ENCODE measurements around the gene CLEC18B. TPM values are rescaled to one million over a fixed set of nuclear protein-coding genes. Genes with fewer than 3 reads are reported as not detected.
A peak's percentile ranks its signal among the peaks of the same experiment; 100 is the strongest.
"Not testable (repeated sequence)": the region's sequence is repeated elsewhere in the genome, so short reads cannot be mapped to it uniquely, and the experiment has no call there.

Gene CLEC18B
- total RNA-seq, 1 donor from 2014 or later = 2.1 TPM

GRCh38 chr16:74438492-74438979 is 17.3 kb upstream of the CLEC18B start:
- TF ChIP-seq CTCF (conservative IDR thresholded peaks at IDR 0.05) = no peak
- peaks cover 17% of the 10 kb centered on the region for H3K36me3 Mint-ChIP-seq (ENCODE audit: low read depth)
- no peaks in the 10 kb centered on the region for H3K9me3 Mint-ChIP-seq
- no peaks in the 10 kb centered on the region for H3K4me1 Mint-ChIP-seq
- DNase-seq (ENCODE audit: low read depth, low spot score) = no peak
- no peak overlapping the region for H3K27ac Mint-ChIP-seq (ENCODE audit: unreplicated experiment)
- no peak overlapping the region for H3K4me3 Mint-ChIP-seq
- H3K27me3 Mint-ChIP-seq (ENCODE audit: low read depth) = no peaks in the 10 kb centered on the region

- no peaks in the 10 kb centered on the region for H3K27me3 Mint-ChIP-seq (ENCODE audit: low read depth)
- H3K36me3 Mint-ChIP-seq (ENCODE audit: low read depth) = peaks cover 7% of the 10 kb centered on the region
- TF ChIP-seq CTCF (conservative IDR thresholded peaks at IDR 0.05) = no peak
- no peaks in the 10 kb centered on the region for H3K9me3 Mint-ChIP-seq
- no peak for DNase-seq (ENCODE audit: low read depth, low spot score)
- H3K4me1 Mint-ChIP-seq = no peaks in the 10 kb centered on the region
- H3K4me3 Mint-ChIP-seq = no peak overlapping the region
- peak overlapping the region; percentile 83 for H3K27ac Mint-ChIP-seq (ENCODE audit: unreplicated experiment)
Measured at GRCh38 chr16:74431516-74431915, 10.2 kb upstream of the CLEC18B start.

- H3K27ac Mint-ChIP-seq (ENCODE audit: unreplicated experiment); H3K36me3 Mint-ChIP-seq (ENCODE audit: low read depth); H3K4me1 Mint-ChIP-seq; H3K9me3 Mint-ChIP-seq; H3K4me3 Mint-ChIP-seq; H3K27me3 Mint-ChIP-seq (ENCODE audit: low read depth): not testable (repeated sequence)
- TF ChIP-seq CTCF (conservative IDR thresholded peaks at IDR 0.05) = peak; percentile 79
- peak; percentile 38 for DNase-seq (ENCODE audit: low read depth, low spot score)
Measured at GRCh38 chr16:74430036-74430712, 8.9 kb upstream of the CLEC18B start.

- not testable (repeated sequence) for H3K27ac Mint-ChIP-seq (ENCODE audit: unreplicated experiment); H3K4me3 Mint-ChIP-seq; H3K36me3 Mint-ChIP-seq (ENCODE audit: low read depth); H3K27me3 Mint-ChIP-seq (ENCODE audit: low read depth); DNase-seq (ENCODE audit: low read depth, low spot score); H3K4me1 Mint-ChIP-seq; H3K9me3 Mint-ChIP-seq
Measured at GRCh38 chr16:74428493-74428892, 7.2 kb upstream of the CLEC18B start.

GRCh38 chr16:74425751-74426150 is 4.5 kb upstream of the CLEC18B start:
- H3K9me3 Mint-ChIP-seq; H3K27ac Mint-ChIP-seq (ENCODE audit: unreplicated experiment); H3K4me3 Mint-ChIP-seq; H3K4me1 Mint-ChIP-seq; H3K27me3 Mint-ChIP-seq (ENCODE audit: low read depth); DNase-seq (ENCODE audit: low read depth, low spot score); H3K36me3 Mint-ChIP-seq (ENCODE audit: low read depth): not testable (repeated sequence)

GRCh38 chr16:74423721-74424120 is 2.4 kb upstream of the CLEC18B start:
- H3K9me3 Mint-ChIP-seq; H3K36me3 Mint-ChIP-seq (ENCODE audit: low read depth); H3K27me3 Mint-ChIP-seq (ENCODE audit: low read depth); H3K4me1 Mint-ChIP-seq; DNase-seq (ENCODE audit: low read depth, low spot score); H3K27ac Mint-ChIP-seq (ENCODE audit: unreplicated experiment); H3K4me3 Mint-ChIP-seq: not testable (repeated sequence)

- not testable (repeated sequence) for H3K4me1 Mint-ChIP-seq; H3K27me3 Mint-ChIP-seq (ENCODE audit: low read depth); H3K9me3 Mint-ChIP-seq; H3K27ac Mint-ChIP-seq (ENCODE audit: unreplicated experiment); H3K36me3 Mint-ChIP-seq (ENCODE audit: low read depth); DNase-seq (ENCODE audit: low read depth, low spot score); H3K4me3 Mint-ChIP-seq
Measured at GRCh38 chr16:74422086-74422485, 808 bp upstream of the CLEC18B start.

- H3K27ac Mint-ChIP-seq (ENCODE audit: unreplicated experiment); H3K36me3 Mint-ChIP-seq (ENCODE audit: low read depth); H3K27me3 Mint-ChIP-seq (ENCODE audit: low read depth); H3K4me1 Mint-ChIP-seq; H3K9me3 Mint-ChIP-seq; H3K4me3 Mint-ChIP-seq; DNase-seq (ENCODE audit: low read depth, low spot score): not testable (repeated sequence)
Measured at GRCh38 chr16:74421482-74421785, 156 bp upstream of the CLEC18B start.

- not testable (repeated sequence) for H3K4me1 Mint-ChIP-seq; H3K27me3 Mint-ChIP-seq (ENCODE audit: low read depth); H3K9me3 Mint-ChIP-seq; H3K4me3 Mint-ChIP-seq; DNase-seq (ENCODE audit: low read depth, low spot score); H3K36me3 Mint-ChIP-seq (ENCODE audit: low read depth); H3K27ac Mint-ChIP-seq (ENCODE audit: unreplicated experiment)
Measured at GRCh38 chr16:74419811-74420210, 1.5 kb downstream of the CLEC18B start.

- not testable (repeated sequence) for DNase-seq (ENCODE audit: low read depth, low spot score); H3K27me3 Mint-ChIP-seq (ENCODE audit: low read depth); H3K4me3 Mint-ChIP-seq; H3K27ac Mint-ChIP-seq (ENCODE audit: unreplicated experiment); H3K4me1 Mint-ChIP-seq; H3K9me3 Mint-ChIP-seq; H3K36me3 Mint-ChIP-seq (ENCODE audit: low read depth)
Measured at GRCh38 chr16:74417897-74418296, 3.4 kb downstream of the CLEC18B start.

GRCh38 chr16:74413920-74414319 is 7.4 kb downstream of the CLEC18B start:
- not testable (repeated sequence) for H3K9me3 Mint-ChIP-seq; DNase-seq (ENCODE audit: low read depth, low spot score); H3K27me3 Mint-ChIP-seq (ENCODE audit: low read depth); H3K4me1 Mint-ChIP-seq; H3K4me3 Mint-ChIP-seq; H3K36me3 Mint-ChIP-seq (ENCODE audit: low read depth); H3K27ac Mint-ChIP-seq (ENCODE audit: unreplicated experiment)

Measured in neural crest cell (in vitro differentiated cells).